Measurements from ENCODE around the gene MLLT10. TPM values are rescaled to one million over a fixed set of nuclear protein-coding genes. Genes with fewer than 3 reads are reported as not detected.

Gene MLLT10
- total and polyA plus RNA-seq, 10 of the 15 experiments (the other 5 are each of a cell fraction or from before 2014, with no cell fraction given) = 8.7 to 61.1 (median 28.5) TPM

GRCh38 chr10:21634599-21635365, 100.8 kb downstream of the MLLT10 start:
- no peak overlapping the region for H2AFZ ChIP-seq (ENCODE audit: control insufficient read depth, low read depth, low read length)
- no peak for TF ChIP-seq REST (IDR thresholded peaks at IDR 0.05; ENCODE audit: low read depth, low read length)
- no peak for TF ChIP-seq HDGF (IDR thresholded peaks at IDR 0.05)
- no peak for TF ChIP-seq GABPA (IDR thresholded peaks at IDR 0.05; ENCODE audit: low read depth)
- TF ChIP-seq RAD21 (IDR thresholded peaks at IDR 0.05; ENCODE audit: insufficient read depth, low read depth, low read length) = no peak
- no peak for TF ChIP-seq POLR2AphosphoS2 (IDR thresholded peaks at IDR 0.05; ENCODE audit: low read depth, low read length)
- TF ChIP-seq EED (IDR thresholded peaks at IDR 0.05; ENCODE audit: low read depth) = no peak
- TF ChIP-seq HDAC2 (IDR thresholded peaks at IDR 0.05) = no peak
- TF ChIP-seq MLLT1 (IDR thresholded peaks at IDR 0.05) = no peak
- TF ChIP-seq MEF2B (IDR thresholded peaks at IDR 0.05; ENCODE audit: partially characterized antibody, poor library complexity, severe bottlenecking) = no peak
- no peak for TF ChIP-seq JUND (IDR thresholded peaks at IDR 0.05; ENCODE audit: low read depth, low read length)
- peak; percentile 23 for FAIRE-seq
- no peak for DNase-seq (ENCODE audit: low read depth, low spot score)
- peaks cover 2 to 9% of the 10 kb centered on the region in 2 experiments; a peak in 2 of 4 replicates for H3K36me3 ChIP-seq (ENCODE audit: control insufficient read depth in 2 of 2, insufficient read depth in 2 of 2, low read length in 1 of 2)
- ChIA-PET CTCF (interaction anchor here (1.3 kb wide), 1 partner anchor 138 kb away, joined by 3 read pairs; no protein-coding TSS in a partner anchor), RAD21 (ENCODE audit: unreplicated experiment) (no interaction called here), POLR2A (interaction anchor here (0.6 to 1.2 kb wide), 3 partner anchors 16 to 32 kb away, joined by 3 read pairs; no protein-coding TSS in a partner anchor), SMC1A (ENCODE audit: uncharacterized antibody, unreplicated experiment) (interaction anchor here (0.6 kb wide), 1 partner anchor 282 kb away, joined by 4 read pairs; no protein-coding TSS in a partner anchor)
- no peaks in the 10 kb centered on the region for H3K79me2 ChIP-seq (ENCODE audit: control insufficient read depth, insufficient read depth, low read length)
- H3K4me2 ChIP-seq (ENCODE audit: control insufficient read depth, insufficient read depth) = no peak overlapping the region
- WGBS (ENCODE audit: insufficient coverage, insufficient replicate concordance, low lambda C conversion rate, missing lambda C conversion rate) = 86% methylated on average over 4 of the region's 4 CpGs
- no peak overlapping the region for H3K27ac ChIP-seq (ENCODE audit: control insufficient read depth, insufficient read depth)
- no peak for ATAC-seq
- BruUV-seq (replicated peaks) = no TSS peak
- intact Hi-C loops (cut with micrococcal nuclease; ENCODE audit: unreplicated experiment) = no loop called here
- H3K9me3 ChIP-seq (replicated peaks; ENCODE audit: control insufficient read depth, insufficient read depth, low read length) = no peaks in the 10 kb centered on the region
- H4K20me1 ChIP-seq (ENCODE audit: control insufficient read depth, insufficient read depth) = no peaks in the 10 kb centered on the region
- H3K9ac ChIP-seq (ENCODE audit: control insufficient read depth, insufficient read depth, low read length) = no peak overlapping the region
- H3K27me3 ChIP-seq (replicated peaks in 1 of 2; ENCODE audit: control insufficient read depth in 2 of 2, insufficient read depth in 2 of 2, low read length in 1 of 2) = no peaks in the 10 kb centered on the region
- no peaks in the 10 kb centered on the region for H3K4me1 ChIP-seq (ENCODE audit: control insufficient read depth, insufficient read depth, low read length)
- no peak overlapping the region for H3K4me3 ChIP-seq
- in situ Hi-C loops (cut with MboI) = no loop called here

All from GM12878 (cell line).